Retina (tissue), 1 donor: ENCODE results near the gene VWC2L.

Experiments used
- DNase-seq: peaks from one replicate; pipeline ENCODE4 v3.0.0-alpha.2; 2016

VWC2L gene

DNA sequence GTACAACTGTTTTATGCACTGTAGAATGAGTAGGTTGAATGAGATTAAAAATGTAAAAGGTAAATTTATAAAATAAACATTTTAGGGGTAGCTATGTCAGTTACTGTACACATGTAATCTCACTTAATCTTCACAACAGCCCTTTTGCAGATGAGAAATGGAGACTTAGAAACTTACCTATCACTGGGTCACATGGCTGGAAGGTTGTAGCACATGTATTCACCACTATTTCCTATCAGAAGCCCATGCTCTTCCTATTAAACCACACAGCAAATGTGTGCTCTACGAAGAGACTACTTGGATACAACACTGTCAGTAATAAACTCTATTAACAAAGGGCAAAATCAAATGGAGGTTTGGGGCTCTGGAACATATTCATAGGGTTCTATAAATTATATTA lies 60.5 kb downstream of the VWC2L start:
- DNase-seq: no peak

GRCh38 chr2:214471990-214472389 lies 61.1 kb downstream of the VWC2L start:
- DNase-seq: no peak

- no peak for DNase-seq
These were observed 66.5 kb downstream of the VWC2L start for GRCh38 chr2:214477305-214477704.

GRCh38 chr2:214481204-214481603 lies 70.3 kb downstream of the VWC2L start:
- no peak for DNase-seq

DNA sequence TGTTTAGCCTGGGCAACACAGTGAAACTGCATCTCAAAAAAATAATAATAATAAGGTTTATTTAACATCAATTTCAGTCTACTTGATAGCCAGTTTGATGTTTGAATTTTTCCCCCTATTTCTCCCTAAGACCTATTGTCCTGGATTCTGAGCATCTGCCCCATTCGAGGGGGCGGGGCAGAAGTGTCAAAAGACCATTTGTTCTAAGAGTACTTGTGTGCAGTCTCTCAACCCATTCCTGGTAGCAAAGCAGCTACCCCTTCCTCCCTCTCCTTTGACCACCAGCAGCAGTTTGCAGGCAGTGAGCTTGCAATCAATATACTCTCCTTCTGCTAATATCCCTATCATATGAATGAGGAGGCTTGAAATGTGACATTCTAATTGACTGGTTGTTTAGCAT lies 71.9 kb downstream of the VWC2L start:
- DNase-seq: no peak

GRCh38 chr2:214484239-214484638 lies 73.4 kb downstream of the VWC2L start:
- DNase-seq: no peak

- no peak for DNase-seq
These were observed 73.8 kb downstream of the VWC2L start for GRCh38 chr2:214484701-214485100.

GRCh38 chr2:214489181-214489580 lies 78.3 kb downstream of the VWC2L start:
- DNase-seq: no peak

- DNase-seq: no peak
These were observed 78.8 kb downstream of the VWC2L start for GRCh38 chr2:214489702-214490101.

GRCh38 chr2:214492152-214492551 lies 81.3 kb downstream of the VWC2L start:
- DNase-seq: no peak

GRCh38 chr2:214492608-214493007 lies 81.8 kb downstream of the VWC2L start:
- no peak for DNase-seq

- no peak for DNase-seq
These were observed 86.6 kb downstream of the VWC2L start for GRCh38 chr2:214497489-214497888.

DNA sequence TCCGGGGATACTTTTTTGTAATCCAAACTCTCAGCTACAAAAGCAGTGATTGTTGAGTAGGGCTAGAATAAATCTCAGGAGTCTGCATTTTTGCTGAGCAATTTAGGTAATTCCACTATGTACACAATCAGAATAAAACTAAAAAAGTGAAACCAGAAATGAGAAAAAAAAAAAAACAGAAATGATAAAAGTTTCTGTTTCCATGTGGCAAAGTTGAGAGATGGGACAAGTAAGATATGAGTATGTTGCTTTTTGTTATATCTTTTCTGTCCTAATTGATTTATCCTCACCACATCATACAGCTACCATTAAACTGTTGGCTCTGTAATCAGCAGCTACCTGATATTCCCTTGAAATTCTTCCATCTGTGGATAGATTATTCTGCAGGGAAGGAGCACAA lies 92.7 kb downstream of the VWC2L start:
- no peak for DNase-seq

DNA sequence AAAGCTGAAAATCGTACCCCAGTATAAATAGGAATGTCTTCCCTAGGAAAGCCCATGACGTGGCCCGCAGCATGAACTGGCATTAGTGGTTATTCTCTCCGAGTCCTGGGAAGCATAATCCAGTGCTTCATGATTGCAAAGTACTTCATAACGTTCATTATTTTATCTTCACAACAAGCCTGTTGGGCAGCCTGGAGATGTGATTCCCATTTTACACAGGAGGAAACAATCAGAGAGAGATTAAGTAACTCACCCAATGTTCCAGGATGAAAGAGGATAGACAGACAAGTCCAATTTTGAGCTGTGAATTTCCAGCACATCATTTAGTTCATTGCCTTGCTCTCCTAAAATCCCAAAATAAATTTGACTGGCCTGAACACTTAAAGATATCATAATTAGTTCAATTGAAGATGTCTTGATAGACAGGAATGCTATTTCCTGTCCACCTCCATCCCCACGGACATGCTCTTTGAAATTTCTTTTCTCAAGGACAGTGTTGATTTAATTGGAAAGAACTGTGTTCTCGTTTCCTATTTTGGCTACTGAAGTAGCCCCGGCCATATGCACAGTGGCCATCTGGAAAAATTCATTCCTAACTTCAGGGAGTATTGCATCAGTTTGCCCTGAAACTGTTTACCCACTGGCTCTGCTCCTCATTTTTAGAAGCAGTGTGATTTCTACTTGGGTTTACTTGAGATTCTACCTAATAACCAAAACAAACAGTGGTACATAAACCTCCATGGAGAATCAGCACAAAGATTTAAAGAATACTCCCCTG lies 93.9 kb downstream of the VWC2L start:
- DNase-seq: no peak

DNA sequence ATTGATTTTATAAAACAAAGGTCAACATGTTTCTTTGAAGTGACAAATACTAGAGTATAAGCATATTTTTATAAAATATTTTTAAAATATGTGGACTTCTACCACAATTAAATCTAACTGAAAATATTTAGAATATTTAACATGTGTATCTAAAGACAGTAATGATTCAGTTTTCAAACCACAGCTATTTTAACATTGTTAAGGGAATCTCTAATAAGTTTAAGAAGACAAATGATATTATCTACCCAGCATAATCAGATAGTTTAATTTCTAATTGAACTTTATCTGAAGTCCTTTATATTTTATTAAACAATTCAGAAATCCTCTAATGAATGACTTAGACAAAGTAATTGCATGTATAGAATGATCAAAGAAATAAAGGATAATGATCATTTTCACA lies 96.2 kb downstream of the VWC2L start:
- DNase-seq: no peak

DNA sequence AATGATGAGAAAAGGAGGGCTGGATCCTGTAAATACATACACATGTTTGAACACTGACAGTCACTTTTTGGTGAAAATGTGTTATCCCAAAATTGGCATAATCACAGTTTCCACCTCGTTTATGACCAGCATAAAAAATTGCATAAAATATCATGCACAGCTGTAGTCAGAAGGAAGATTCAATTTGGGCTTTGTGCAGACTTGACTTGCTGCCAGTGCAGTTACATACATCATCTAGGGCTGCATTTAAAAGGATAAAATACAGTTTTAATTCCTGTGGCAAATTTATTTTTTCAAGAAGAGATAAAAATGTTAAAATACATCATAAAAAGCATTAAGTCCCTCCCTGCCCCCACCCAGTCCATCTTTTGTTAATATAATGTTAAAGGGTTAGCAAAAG lies 103.8 kb downstream of the VWC2L start:
- no peak for DNase-seq

- DNase-seq: no peak
These were observed 104.3 kb downstream of the VWC2L start for GRCh38 chr2:214515111-214515510.

GRCh38 chr2:214519258-214519818 lies 108.5 kb downstream of the VWC2L start:
- no peak for DNase-seq

DNA sequence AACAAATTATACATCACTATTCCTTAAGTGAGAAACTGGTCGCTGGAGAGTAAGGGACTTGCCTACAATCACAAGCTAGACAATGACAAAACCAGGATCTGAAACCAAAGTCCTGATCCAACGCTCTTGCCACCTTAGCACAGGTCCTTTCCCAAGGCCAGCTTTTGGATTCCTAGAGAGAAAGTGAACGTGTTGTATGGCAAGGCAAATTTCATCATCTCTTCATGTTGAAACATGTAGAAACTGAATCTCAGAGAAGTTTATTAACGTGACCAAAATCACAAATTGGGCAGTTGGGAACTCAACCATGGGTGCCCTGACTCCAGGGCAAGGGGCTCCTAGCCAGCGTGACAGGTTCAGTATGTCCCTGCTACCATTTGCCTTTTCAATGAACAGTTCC lies 118.2 kb downstream of the VWC2L start:
- no peak for DNase-seq

DNA sequence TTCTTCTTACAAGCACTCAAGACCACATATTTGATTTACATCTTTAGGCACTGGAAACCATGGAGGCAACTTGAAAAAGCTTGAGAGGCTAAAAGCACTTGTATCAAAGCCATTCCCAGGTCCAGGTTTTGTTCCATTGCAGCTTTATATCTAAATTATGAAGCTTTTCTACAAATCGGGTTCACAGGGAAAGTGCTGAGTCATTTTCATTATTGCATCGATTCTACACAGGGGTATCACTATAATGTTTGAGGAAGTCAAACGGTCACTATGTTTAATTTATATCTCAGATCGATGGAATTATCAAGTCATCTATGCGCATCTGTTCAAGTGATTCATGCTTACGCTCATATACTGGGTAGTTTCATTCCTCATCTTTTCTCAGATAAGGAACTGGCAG lies 118.7 kb downstream of the VWC2L start:
- DNase-seq: no peak

- no peak for DNase-seq
These were observed 122.7 kb downstream of the VWC2L start for GRCh38 chr2:214533541-214533940.

GRCh38 chr2:214536625-214537024 lies 125.8 kb downstream of the VWC2L start:
- no peak for DNase-seq

GRCh38 chr2:214537929-214538328 lies 127.1 kb downstream of the VWC2L start:
- no peak for DNase-seq

GRCh38 chr2:214542295-214542694 lies 131.4 kb downstream of the VWC2L start:
- peak; percentile 20 for DNase-seq

DNA sequence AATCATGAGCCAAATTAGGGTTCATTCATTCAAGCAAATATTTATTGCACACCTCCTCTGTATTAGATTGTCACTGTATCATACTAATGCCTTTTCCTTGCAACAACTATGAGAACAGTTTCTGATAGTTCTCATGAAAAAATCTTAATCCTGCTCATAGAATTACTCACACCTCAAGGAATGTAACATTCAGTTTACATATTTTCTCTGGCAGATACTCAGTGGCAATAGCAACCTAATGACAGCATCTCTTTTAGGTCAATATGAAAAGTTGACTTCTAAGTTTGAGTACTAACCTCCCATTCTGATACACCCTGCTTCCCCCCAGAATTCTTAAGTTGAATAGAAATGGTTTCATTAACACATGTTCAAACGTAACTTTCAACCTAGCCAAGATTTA lies 132.0 kb downstream of the VWC2L start:
- no peak for DNase-seq
